H1 (cell line): ENCODE results near the gene ZBTB7A. TPM values are rescaled to one million over a fixed set of nuclear protein-coding genes. Genes with fewer than 3 reads are reported as not detected.

Experiments used
- CTCF ChIA-PET: fragments of 300-600 bp; sonication (Branson Sonifier 250); formaldehyde crosslinking; loops from one replicate; lab custom pipeline; 2021; ENCODE audit not compliant: partially characterized antibody; lab: Charles Lee
- POLR2A ChIA-PET: fragments of 300-600 bp; sonication (Branson Sonifier 250); formaldehyde crosslinking; loops from one replicate; lab custom pipeline; 2021; ENCODE audit warnings: inconsistent platforms; ENCODE audit not compliant: partially characterized antibody; lab: Charles Lee
- DNase-seq, 2 experiments: peaks; one replicate each; pipeline versions ENCODE4 v3.0.0 to v3.0.0-alpha.2; 2010 to 2022; ENCODE audit warnings: low spot score in 2 of 2, low read depth in 1 of 2, mixed read lengths in 1 of 2
- FAIRE-seq: peaks from 2 replicates; lab custom pipeline; 2011; peaks lifted over from hg19 to GRCh38; lab: Jason Lieb, UNC
- H2AFZ ChIP-seq: 2 replicates; pipeline ENCODE4 v1.8.1; 2012; ENCODE audit warnings: low read length, inconsistent platforms
- H2AK5ac ChIP-seq: 2 replicates; pipeline ENCODE4 v1.6.1; 2013; ENCODE audit warnings: low read depth, low read length
- H2BK120ac ChIP-seq: replicated peaks from 2 replicates; pipeline ENCODE3; 2013; ENCODE audit warnings: low read depth, low read length, inconsistent platforms
- H2BK12ac ChIP-seq: 2 replicates; pipeline ENCODE4 v1.6.1; 2013; ENCODE audit warnings: low read depth, low read length
- H2BK15ac ChIP-seq: 2 replicates; pipeline ENCODE4 v1.6.1; 2013; ENCODE audit warnings: low read length
- H2BK20ac ChIP-seq: 2 replicates; pipeline ENCODE4 v1.6.1; 2013; ENCODE audit warnings: low read length
- H2BK5ac ChIP-seq: 2 replicates; pipeline ENCODE4 v1.6.1; 2013; ENCODE audit warnings: low read depth, low read length
- H3K14ac ChIP-seq: 2 replicates; pipeline ENCODE4 v1.6.1; 2013; ENCODE audit warnings: inconsistent platforms; ENCODE audit not compliant: insufficient read length
- H3K18ac ChIP-seq: 2 replicates; pipeline ENCODE4 v1.6.1; 2013; ENCODE audit warnings: low read length; ENCODE audit errors: extremely low read depth
- H3K23ac ChIP-seq: 2 replicates; pipeline ENCODE4 v1.6.1; 2013; ENCODE audit warnings: inconsistent platforms; ENCODE audit not compliant: insufficient read length
- H3K23me2 ChIP-seq: 2 replicates; pipeline ENCODE4 v1.6.1; 2013; ENCODE audit warnings: low read depth, low read length
- H3K27ac ChIP-seq: 2 replicates; pipeline ENCODE4 v1.6.1; 2011; ENCODE audit warnings: low read depth, low read length, inconsistent platforms
- H3K27me3 ChIP-seq, 4 experiments: replicated peaks in 1 of 4; 1 replicate in 1 of 4; 2 replicates in 3 of 4; pipeline versions ENCODE4 v1.6.1 to v1.8.1; 2011 to 2013; ENCODE audit warnings: low read length in 3 of 4, mild to moderate bottlenecking in 3 of 4, inconsistent platforms in 2 of 4, mixed read lengths in 2 of 4, moderate library complexity in 1 of 4; ENCODE audit not compliant: control insufficient read depth in 3 of 4, insufficient read depth in 3 of 4; ENCODE audit errors: extremely low read depth in 1 of 4
- H3K36me3 ChIP-seq, 4 experiments: 2 replicates each; pipeline versions ENCODE4 v1.6.1 to v1.8.1; 2011 to 2013; ENCODE audit warnings: mild to moderate bottlenecking in 4 of 4, low read length in 3 of 4, moderate library complexity in 2 of 4, control low read depth in 1 of 4, inconsistent platforms in 1 of 4; ENCODE audit not compliant: insufficient read depth in 4 of 4, control insufficient read depth in 2 of 4
- H3K4ac ChIP-seq: replicated peaks from 2 replicates; pipeline ENCODE3; 2013; ENCODE audit warnings: low read length, low read depth, mixed read lengths, inconsistent platforms; ENCODE audit not compliant: insufficient read length
- H3K4me1 ChIP-seq, 4 experiments: replicated peaks in 1 of 4; 1 replicate in 1 of 4; 2 replicates in 3 of 4; pipeline versions ENCODE4 v1.6.1 to v1.8.1; 2011 to 2013; ENCODE audit warnings: low read length in 3 of 4, inconsistent platforms in 2 of 4, mixed read lengths in 1 of 4; ENCODE audit not compliant: insufficient read depth in 4 of 4, control insufficient read depth in 3 of 4
- H3K4me2 ChIP-seq, 2 experiments: 2 replicates each; pipeline versions ENCODE4 v1.6.1 to v1.8.1; 2011 to 2013; ENCODE audit warnings: low read depth in 2 of 2, low read length in 2 of 2, control low read depth in 1 of 2, inconsistent platforms in 1 of 2, mild to moderate bottlenecking in 1 of 2; ENCODE audit not compliant: insufficient read depth in 1 of 2
- H3K4me3 ChIP-seq, 4 experiments: fragments of 200-600, 300-600 bp in 1 of 4; sonication (generic), shearing (Covaris generic), sonication (Bioruptor Twin) in 1 of 4; 2 replicates each; pipeline versions ENCODE4 v1.5.1 to v1.8.1; 2011 to 2016; ENCODE audit warnings: low read length in 4 of 4, low read depth in 3 of 4, control low read depth in 2 of 4, inconsistent platforms in 2 of 4, mild to moderate bottlenecking in 2 of 4, mixed read lengths in 1 of 4, moderate library complexity in 1 of 4; ENCODE audit not compliant: insufficient read depth in 2 of 4; ENCODE audit errors: extremely low read depth in 1 of 4
- H3K56ac ChIP-seq: replicated peaks from 2 replicates; pipeline ENCODE3; 2013; ENCODE audit warnings: low read depth, mild to moderate bottlenecking, mixed read lengths, low read length, inconsistent platforms; ENCODE audit not compliant: insufficient read length
- H3K79me1 ChIP-seq: 2 replicates; pipeline ENCODE4 v1.6.1; 2013; ENCODE audit warnings: low read depth, low read length, control low read depth
- H3K79me2 ChIP-seq, 2 experiments: 2 replicates each; pipeline versions ENCODE4 v1.6.1 to v1.8.1; 2012 to 2013; ENCODE audit warnings: low read length in 2 of 2, mild to moderate bottlenecking in 2 of 2, inconsistent platforms in 1 of 2; ENCODE audit not compliant: insufficient read depth in 2 of 2, control insufficient read depth in 1 of 2
- H3K9ac ChIP-seq, 4 experiments: replicated peaks in 1 of 4; 1 replicate in 1 of 4; 2 replicates in 3 of 4; pipeline versions ENCODE4 v1.6.1 to v1.8.1; 2011 to 2013; ENCODE audit warnings: low read depth in 3 of 4, low read length in 3 of 4, control low read depth in 2 of 4, mild to moderate bottlenecking in 2 of 4, moderate library complexity in 2 of 4, inconsistent platforms in 1 of 4; ENCODE audit errors: extremely low read depth in 1 of 4
- H3K9me3 ChIP-seq, 2 experiments: 2 replicates each; pipeline versions ENCODE4 v1.6.1 to v1.8.1; 2012 to 2013; ENCODE audit warnings: mild to moderate bottlenecking in 2 of 2, moderate library complexity in 2 of 2, control low read depth in 1 of 2, inconsistent platforms in 1 of 2, low read depth in 1 of 2, low read length in 1 of 2, mixed read lengths in 1 of 2; ENCODE audit not compliant: insufficient read depth in 2 of 2
- H4K20me1 ChIP-seq, 2 experiments: replicated peaks in 1 of 2; 2 replicates each; pipeline versions ENCODE3 to v1.8.1; 2011 to 2013; ENCODE audit warnings: inconsistent platforms in 2 of 2, low read length in 2 of 2, mild to moderate bottlenecking in 1 of 2; ENCODE audit not compliant: insufficient read depth in 2 of 2, control insufficient read depth in 1 of 2
- H4K5ac ChIP-seq: 2 replicates; pipeline ENCODE4 v1.6.1; 2013; ENCODE audit warnings: low read length, low read depth, mixed read lengths, inconsistent platforms; ENCODE audit not compliant: insufficient read length
- H4K8ac ChIP-seq: 2 replicates; pipeline ENCODE4 v1.8.0; 2013; ENCODE audit warnings: mild to moderate bottlenecking, moderate library complexity, low read length, inconsistent platforms; ENCODE audit not compliant: insufficient read depth; ENCODE audit errors: extremely low read depth
- H4K91ac ChIP-seq: replicated peaks from 2 replicates; pipeline ENCODE3; 2013; ENCODE audit warnings: low read length, mixed read lengths, inconsistent platforms; ENCODE audit not compliant: insufficient read length
- WGBS, 2 experiments: shearing (Covaris generic) in 1 of 2; methylation state at CpG; one replicate each; pipeline versions ENCODE4 v1.1.6 to v1.1.7; 2013 to 2015; ENCODE audit warnings: low lambda C conversion rate in 2 of 2, mixed read lengths in 2 of 2, inconsistent platforms in 1 of 2, low coverage in 1 of 2, missing lambda C conversion rate in 1 of 2; ENCODE audit not compliant: insufficient replicate concordance in 2 of 2, insufficient coverage in 1 of 2, insufficient read length in 1 of 2; ENCODE audit errors: extremely low coverage in 1 of 2, missing lambda C conversion rate in 1 of 2; 5-methylcytosine and 5-hydroxymethylcytosine counted together
- polyA plus RNA-seq, 7 experiments: library from polyadenylated mRNA; depleted of rRNA in 3 of 7; stranded (reverse) in 5 of 7; unstranded in 2 of 7; fragments of >200 nt in 5 of 7; fragments of 200-250 nt in 2 of 7; gene quantifications; 1 replicate in 5 of 7; 2 replicates in 1 of 7; 4 replicates in 1 of 7; pipeline versions ENCODE4 v1.2.1 to v1.2.3, GENCODE V29; 2011 to 2013; ENCODE audit warnings: missing spikeins in 2 of 7, mixed read lengths in 2 of 7
- total RNA-seq: library from RNA; stranded (reverse); fragmentation: NEBNext Ultra II Directional; extraction: Animal tissue kit (Norgen Biotek cat#: 25700); gene quantifications from 2 replicates; pipeline ENCODE4 v1.2.1, GENCODE V29; 2021

The ZBTB7A gene
- total and polyA plus RNA-seq, 2 of the 8 experiments (the other 6 are each of a cell fraction or from before 2014, with no cell fraction given): 5.6 to 17.8 TPM

DNA sequence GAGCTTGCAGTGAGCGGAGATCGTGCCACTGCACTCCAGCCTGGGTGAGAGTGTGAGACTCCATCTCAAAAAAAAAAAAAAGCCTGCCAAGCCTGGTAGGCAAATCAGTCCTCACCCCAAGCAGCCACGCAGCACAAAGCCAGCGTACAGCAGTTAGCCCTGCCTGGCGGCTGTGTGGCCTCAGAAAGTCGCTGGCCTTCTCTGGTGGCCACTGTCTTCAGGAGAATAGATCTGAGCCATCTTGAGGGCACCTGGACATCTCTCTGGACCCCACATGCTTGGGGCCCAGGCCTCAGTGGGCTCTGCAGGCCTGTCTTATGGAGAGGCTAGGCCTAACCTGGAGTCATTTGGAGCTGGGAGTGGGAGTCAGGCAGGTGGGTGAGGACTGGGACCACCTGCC lies 36.1 kb downstream of the ZBTB7A start:
- Histone ChIP-seq H3K18ac (no peak overlapping the region), H3K27me3 (no peaks in the 10 kb centered on the region), H3K23me2 (peaks cover 1% of the 10 kb centered on the region; the same call in 1 of the 2 replicates), H2BK120ac (no peak overlapping the region), H4K5ac (no peak overlapping the region), H3K9me3 (peaks cover 0 to 5% of the 10 kb centered on the region in 2 experiments; a peak in 1 of 4 replicates), H3K4me1 (no peaks in the 10 kb centered on the region), H3K36me3 (peaks cover 0 to 44% (median 10%) of the 10 kb centered on the region in 4 experiments; a peak in 5 of 8 replicates), H2AK5ac (no peak overlapping the region), H3K9ac (no peak overlapping the region), H3K14ac (no peak overlapping the region), H2BK5ac (no peak overlapping the region), H4K8ac (no peak overlapping the region), H3K23ac (no peak overlapping the region), H3K4me3 (no peak overlapping the region), H3K27ac (no peak overlapping the region), H3K79me1 (0 out of 2 replicates have a peak, but pooled peaks cover 3% of the 10 kb centered on the region), H4K91ac (no peak overlapping the region), H2BK12ac (no peak overlapping the region), H2BK20ac (no peak overlapping the region), H3K4me2 (no peak overlapping the region), H2BK15ac (no peak overlapping the region), H3K56ac (no peak overlapping the region), H3K79me2 (no peaks in the 10 kb centered on the region), H4K20me1 (peaks cover 0 to 13% of the 10 kb centered on the region in 2 experiments), H3K4ac (no peak overlapping the region), H2AFZ (no peak overlapping the region)
- CTCF ChIA-PET: no interaction called here
- WGBS, 2 experiments: 93% methylated on average over 5 of the region's 6 CpGs; no CpG with 5 or more reads in 1 of the 2 experiments
- DNase-seq (no peak), FAIRE-seq (no peak)
- POLR2A ChIA-PET: interaction anchor here (3.1 kb wide), 1 partner anchor 11 kb away, joined by 19 read pairs; no protein-coding TSS in a partner anchor
